ENCODE results near the gene HILPDA.

The HILPDA gene, protein sequence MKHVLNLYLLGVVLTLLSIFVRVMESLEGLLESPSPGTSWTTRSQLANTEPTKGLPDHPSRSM

DNA sequence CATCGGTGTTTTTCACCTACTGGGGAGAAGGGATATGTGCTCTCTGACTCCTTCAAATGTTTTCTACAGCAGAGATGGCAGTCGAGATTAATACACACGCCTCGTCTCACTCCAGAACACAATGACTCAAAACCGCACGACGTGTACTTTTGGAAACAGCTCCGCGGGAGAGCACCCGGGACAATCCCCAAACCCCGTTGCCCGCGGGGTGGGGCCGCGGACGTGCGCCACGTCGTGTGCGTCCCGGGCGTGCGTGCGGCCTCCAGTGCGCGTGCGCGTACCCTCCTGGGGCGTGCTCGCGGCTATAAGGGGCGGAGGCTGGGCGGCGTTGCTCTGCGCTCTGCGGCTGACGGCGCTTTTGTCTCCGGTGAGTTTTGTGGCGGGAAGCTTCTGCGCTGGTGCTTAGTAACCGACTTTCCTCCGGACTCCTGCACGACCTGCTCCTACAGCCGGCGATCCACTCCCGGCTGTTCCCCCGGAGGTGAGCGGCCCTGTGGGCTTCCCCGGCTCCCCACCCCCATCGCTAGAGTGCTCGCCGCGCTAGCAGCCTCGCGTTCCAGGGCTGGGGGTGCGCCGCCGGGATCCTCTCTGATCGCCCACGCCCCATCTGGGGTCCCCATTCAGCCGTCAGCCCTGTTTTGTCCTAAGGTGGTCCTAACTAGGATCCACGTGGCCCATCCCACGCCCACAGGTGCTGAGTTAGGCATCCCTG is at the start of gene HILPDA:
HILPDA (plus strand) TSS at position 336 of the 712 bp plus-strand sequence. CDS start 1,391 bp downstream, outside the sequence.
- peak; percentile 94 for DNase-seq

GRCh38 chr7:128406314-128407232 is 49.1 kb upstream of the HILPDA start:
- DNase-seq: no peak

- no peak for DNase-seq
Measured at GRCh38 chr7:128407233-128407589, 48.5 kb upstream of the HILPDA start.

GRCh38 chr7:128407751-128408708 is 47.6 kb upstream of the HILPDA start:
- no peak for DNase-seq

DNA sequence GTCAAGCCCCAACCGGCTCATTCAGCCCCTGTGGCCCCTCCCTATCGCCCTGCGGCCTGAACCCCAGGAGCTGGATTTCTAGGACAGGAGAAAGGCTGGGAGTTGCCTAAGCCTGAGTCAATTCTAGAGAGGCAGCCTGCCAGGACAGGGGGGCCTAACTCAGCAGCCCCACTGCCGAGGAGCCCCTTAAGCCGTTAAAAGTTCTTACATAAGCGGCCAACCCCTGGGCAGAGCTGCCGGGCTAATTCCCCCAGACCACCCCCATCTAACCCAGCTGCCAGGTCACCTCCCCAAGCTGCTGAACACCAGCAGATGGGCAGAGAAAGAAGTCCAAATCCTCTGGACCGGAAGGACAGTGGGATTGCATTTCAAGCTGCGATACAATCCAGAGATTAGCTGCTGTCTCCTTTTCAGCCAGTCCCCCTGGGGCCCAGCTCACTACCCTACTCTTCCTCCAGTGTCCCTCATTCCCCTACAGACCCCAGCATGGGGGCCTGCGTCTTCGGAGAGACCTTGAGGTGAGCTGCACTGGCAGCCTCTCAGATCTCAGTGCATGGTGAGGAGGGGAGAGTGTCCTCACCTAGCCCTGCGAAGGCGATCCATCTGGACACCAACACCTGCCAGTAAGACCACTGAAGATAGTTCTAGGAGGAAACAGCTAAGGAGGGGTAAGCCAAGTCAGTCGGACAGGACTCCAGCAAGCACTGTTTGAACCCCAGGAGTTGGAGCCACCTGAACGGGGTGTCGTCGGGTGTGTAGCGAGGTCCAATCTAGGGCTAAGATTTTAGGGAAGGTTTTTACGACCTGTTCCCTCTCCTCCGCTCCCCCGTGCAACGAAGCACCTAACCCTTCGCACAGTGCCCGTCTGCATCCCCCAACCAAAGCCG is 46.7 kb upstream of the HILPDA start:
- DNase-seq: no peak

DNA sequence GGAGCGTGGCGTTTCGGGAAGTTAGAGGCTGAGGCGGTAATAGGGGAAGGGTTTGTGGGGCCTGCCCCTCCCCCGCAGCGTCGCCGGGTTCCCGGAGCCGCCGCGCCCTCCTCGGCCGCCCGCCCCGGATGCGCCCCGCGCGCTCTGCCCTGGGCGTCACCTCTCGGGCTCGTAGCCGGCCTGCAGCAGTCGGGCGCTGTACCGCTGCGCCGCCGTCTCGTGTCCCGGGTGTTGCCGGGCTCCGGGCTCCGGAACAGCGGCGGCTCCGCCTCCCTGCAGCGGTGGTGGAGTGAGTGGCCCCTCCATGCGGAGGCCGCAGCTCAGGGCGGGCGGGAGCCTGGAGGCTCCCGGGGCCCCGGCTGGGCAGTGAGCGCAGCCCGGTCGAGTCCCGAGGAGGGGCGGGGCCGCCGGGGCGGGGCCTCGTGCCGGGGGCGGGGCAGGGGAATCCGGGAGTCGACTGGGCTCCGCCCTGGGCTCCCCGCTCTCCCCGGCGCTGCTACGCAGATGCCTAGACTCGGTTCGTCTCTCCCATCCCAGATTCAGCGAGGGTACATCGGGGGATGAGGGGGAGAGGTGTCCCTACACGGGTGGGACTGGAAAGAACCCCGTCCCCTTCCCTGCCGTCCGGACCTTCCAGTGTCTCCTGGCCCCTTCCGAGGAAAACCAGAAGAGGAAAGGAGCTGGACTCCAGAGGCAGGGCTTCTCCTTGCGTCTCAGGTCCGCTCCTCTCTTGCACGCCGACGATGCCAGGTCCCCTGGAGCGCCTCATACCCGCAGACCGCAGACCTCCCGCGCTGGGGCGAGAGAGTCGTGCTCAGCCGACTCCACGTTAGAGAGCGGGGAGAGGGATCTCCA is 45.9 kb upstream of the HILPDA start, which contains the start of gene IMPDH1:
IMPDH1 (minus strand) TSS at position 387 of the 855 bp plus-strand sequence; CDS start at position 306, 81 bp downstream.
- peak; percentile 88 for DNase-seq

GRCh38 chr7:128410451-128410753 is 45.3 kb upstream of the HILPDA start:
- DNase-seq: no peak

DNA sequence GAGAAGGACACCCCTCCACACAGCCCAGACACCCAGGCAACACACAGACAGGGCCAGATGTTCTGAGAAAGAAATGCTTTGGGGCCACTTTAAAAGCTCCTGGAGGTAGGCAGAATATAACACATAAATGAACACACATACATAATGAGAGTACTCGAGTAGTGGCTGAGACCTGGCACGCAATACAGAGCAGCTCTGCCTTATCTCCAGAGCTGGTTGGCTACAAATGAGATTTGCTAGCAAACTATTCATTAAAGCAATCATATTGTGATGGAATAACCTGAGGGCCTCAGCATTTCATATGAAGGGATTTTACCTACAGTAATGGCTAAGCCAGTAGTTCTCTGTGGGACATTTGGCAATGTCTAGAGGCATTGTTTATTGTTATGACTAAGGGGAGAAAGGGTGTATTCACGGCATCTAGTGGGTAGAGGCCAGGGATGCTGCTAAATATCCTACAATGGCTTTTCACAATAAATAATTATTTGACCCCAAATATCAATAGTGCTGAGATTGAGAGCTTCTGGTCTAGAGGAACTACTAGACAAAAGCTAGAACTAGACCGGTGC is 40.4 kb upstream of the HILPDA start:
- DNase-seq: no peak

DNA sequence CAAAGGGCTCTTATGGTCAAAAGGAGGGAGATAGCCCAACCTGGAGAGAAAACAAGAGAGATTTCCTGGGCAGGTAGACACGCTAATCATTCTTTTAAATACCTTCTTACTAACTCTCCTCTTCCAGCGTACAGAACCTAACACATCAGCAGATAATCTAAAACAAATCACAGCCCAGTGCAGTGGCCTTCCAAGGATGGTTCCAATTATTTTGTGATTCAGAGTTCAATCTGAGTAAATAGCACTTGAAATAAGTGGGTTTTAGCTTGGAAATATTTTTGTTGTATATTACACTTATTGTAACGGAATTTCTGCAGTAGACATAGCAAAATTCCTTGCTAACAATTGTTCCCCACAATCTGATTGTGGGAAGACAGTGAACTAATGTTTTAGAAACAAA is 38.6 kb upstream of the HILPDA start:
- no peak for DNase-seq

DNA sequence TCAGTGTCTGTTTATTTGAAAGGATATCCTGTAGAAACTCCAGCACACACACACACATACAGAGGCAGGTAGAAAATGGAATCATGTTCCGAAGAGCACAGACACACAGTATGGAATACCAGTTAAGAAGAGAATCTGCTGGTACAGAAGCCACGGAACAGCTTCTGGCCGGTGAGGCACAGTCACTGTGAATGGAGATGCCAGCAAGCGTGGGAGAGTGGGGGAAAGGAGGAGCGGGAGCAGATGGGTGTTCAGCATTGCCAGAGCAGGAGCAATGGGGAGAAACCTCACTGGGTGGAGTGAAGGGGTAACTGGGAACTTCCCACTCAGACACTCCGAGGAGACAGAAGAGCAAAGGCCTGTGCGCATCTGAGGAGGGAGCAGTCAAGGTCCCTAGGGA is 36.4 kb upstream of the HILPDA start:
- DNase-seq: no peak

DNA sequence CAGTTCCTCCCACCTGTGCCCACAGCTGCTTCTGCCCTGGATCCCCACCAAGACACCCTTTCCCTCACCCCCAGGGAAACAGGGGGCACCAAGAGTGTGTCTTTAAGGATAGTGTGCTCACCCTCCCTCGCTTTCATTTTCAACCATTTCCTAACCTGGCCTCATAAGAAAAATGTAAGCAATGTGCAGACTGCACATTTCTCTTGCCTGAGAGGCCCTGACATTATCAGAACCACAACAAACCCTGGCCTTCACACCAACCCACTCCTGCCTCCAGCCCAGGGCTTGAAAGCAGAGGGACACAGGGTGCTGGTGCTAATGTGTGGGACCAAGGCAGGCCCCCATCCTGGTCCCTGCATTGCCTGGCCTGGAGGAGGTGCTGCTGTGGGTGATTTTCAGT is 34.9 kb upstream of the HILPDA start:
- no peak for DNase-seq

- no peak for DNase-seq
Measured at GRCh38 chr7:128421384-128421783, 34.3 kb upstream of the HILPDA start.

DNA sequence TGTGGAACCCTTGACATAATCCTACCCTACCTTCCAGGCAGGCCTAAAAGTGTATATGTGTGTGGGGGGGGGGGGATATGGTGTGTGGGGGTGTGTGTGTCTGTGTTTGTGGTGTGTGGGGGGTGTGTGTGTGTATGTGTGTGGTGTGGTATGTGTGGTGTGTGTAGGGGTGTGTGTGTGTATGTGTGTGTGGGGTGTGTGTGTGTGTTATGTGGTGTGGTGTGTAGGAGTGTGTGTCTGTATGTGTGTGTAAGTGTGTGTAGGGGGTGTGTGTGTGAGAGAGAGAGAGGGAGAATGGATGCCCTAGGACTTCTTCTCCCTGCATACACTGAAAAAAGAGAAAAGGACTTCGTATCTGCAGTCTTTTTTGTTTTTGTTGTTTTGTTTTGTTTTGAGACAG is 33.6 kb upstream of the HILPDA start:
- no peak for DNase-seq

DNA sequence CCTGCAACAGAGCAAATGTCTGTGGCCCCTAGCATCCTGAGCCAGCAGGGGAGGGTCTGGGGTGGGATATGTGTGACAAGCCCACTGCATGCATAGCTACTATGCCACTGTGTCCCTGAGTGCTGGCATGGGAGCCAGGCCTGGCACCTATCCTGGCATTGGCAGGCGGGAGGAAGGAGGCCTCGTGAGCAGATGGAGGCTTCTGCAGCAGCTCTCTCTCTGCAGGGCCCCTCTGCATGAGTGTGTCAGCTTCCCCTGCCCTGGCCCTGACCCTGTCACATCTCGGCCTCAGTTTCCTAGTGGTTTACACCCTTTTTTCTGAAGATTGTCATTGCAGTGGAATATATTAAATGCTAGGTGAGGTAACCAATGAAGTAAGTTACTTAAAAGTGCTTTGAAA is 32.8 kb upstream of the HILPDA start:
- DNase-seq: no peak

DNA sequence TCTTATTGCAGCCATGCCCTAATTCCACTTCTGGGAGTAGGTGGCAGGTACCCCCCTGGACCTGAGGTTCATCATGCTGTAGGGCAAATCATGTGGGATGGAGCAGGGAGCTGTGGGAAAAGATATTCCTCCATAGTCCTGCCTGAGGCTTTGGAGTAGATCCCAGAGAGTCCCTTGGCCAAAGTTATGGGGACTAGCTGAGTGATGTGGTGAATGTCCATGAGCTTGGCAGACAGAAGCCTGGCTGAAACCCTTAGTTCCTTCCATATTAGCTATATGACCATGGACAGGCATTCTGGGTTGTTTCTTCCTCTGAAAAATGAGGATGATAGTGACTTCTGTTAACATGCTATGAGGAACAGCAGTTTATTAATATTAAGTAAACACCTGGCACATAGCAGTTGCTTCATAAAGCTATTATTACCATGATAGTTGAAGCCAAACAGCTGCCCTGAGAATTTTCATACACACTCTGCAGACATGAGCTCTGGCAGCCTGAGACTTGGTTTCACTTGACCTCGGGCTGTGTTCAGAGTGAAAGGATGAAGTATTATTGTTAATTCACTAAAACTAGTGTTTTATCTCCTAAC is 30.9 kb upstream of the HILPDA start:
- no peak for DNase-seq

DNA sequence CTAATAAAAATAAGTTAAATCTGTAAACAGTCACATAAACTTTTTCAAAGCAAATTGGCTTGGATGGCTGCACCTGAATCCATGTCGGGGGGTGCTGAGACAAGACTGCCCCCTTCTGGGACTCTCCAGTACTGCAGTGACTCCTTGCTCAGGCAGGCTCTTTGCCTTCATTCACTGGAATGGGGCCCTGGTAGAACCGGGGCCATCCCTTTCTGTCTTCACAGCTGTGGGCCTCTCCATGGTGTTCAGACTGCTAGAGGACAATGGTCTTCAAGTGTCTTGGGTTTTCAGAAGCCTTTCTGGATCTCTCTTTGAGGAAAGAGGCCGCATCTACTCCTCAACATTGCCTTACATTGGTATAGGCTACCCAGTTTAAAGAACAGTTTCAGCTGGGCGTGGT is 29.8 kb upstream of the HILPDA start:
- peak; percentile 79 for DNase-seq

DNA sequence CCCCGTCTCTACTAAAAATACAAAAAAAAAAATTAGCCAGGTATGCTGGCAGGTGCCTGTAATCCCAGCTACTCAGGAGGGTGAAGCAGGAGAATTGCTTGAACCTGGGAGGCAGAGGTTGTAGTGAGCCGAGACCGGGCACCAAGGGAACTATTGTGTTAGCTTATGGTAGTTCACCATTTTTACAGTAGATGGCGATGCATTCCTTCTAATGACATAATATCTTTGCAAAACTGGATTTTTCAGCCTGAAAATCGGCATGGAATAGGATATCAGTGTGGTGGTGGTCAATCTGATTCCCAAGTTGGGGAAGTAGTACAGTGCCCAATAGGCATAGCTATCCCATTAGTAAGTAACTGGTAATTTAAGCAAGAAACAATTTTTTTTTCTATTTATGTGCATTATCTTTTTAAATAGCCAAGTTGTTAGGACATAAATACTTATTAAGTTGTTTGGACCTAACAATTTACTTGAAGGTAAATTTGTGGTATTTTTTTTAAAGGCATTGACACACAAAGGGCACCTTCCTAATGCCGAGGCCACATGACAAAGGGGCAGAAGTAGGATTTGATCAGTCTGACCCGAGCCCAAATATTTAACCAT is 28.3 kb upstream of the HILPDA start:
- DNase-seq: no peak

DNA sequence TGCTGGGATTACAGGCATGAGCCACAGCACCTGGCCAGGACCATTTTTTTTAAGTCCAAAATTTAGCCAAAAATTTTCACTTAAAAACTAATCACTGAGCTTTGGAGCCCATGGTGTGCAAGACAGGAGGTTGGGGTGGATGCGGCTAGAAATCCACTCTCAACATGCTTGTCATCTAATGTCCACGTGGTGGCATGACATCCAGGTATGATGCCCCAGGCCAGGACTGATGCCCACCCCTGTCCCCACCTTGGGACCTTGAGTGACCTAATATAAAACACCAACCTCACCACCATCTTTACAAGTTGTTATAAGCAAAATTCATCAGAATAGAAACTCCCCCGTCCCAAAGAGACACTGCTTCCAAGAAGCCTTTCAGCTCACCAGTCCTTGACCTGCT is 25.5 kb upstream of the HILPDA start:
- DNase-seq: no peak

- no peak for DNase-seq
Measured at GRCh38 chr7:128431221-128431620, 24.5 kb upstream of the HILPDA start.

- DNase-seq: no peak
Measured at GRCh38 chr7:128431754-128432153, 23.9 kb upstream of the HILPDA start.
